ENCODE results near the gene SLC35F1.

GRCh38 chr6:118335325-118335816 is 428.3 kb downstream of the SLC35F1 start:
- TF ChIP-seq CTCF (IDR thresholded peaks at IDR 0.05; ENCODE audit: low read length) (no peak), EZH2 (IDR thresholded peaks at IDR 0.05; ENCODE audit: borderline replicate concordance, low read length) (no peak)
